Stimulated activated effector memory CD8-positive, alpha-beta T cell treated with anti-CD3 and anti-CD28 coated beads, Interleukin-12 subunit alpha, Interleukin-12 subunit beta, amount 100 ng/mL, for 72 hours (primary cell): ENCODE data around the gene SENP6.
"Not testable (repeated sequence)": the region's sequence is repeated elsewhere in the genome, so short reads cannot be mapped to it uniquely, and the experiment has no call there.

ENCODE experiments used
- ATAC-seq: fragments of 150-1000 bp; cut with Tn5 transposase; 2 replicates; pipeline ENCODE4 v1.10.0; 2021
- DNase-seq, 2 donors: peaks; one replicate each; pipeline ENCODE4 v3.0.0; 2021 to 2022; ENCODE audit warnings: low spot score in 2 of 2
- H3K27ac Mint-ChIP-seq: one replicate; pipeline ENCODE4 v1.8.0; 2022; ENCODE audit warnings: mild to moderate bottlenecking, mixed read lengths
- H3K36me3 Mint-ChIP-seq: one replicate; pipeline ENCODE4 v1.8.0; 2022; ENCODE audit warnings: mild to moderate bottlenecking, mixed read lengths
- H3K4me1 Mint-ChIP-seq: one replicate; pipeline ENCODE4 v1.8.0; 2022; ENCODE audit warnings: mixed read lengths
- H3K4me3 Mint-ChIP-seq: one replicate; pipeline ENCODE4 v1.8.0; 2022; ENCODE audit warnings: mild to moderate bottlenecking, mixed read lengths
- H3K9me3 Mint-ChIP-seq: one replicate; pipeline ENCODE4 v1.8.0; 2022; ENCODE audit warnings: mixed read lengths

Gene SENP6

DNA sequence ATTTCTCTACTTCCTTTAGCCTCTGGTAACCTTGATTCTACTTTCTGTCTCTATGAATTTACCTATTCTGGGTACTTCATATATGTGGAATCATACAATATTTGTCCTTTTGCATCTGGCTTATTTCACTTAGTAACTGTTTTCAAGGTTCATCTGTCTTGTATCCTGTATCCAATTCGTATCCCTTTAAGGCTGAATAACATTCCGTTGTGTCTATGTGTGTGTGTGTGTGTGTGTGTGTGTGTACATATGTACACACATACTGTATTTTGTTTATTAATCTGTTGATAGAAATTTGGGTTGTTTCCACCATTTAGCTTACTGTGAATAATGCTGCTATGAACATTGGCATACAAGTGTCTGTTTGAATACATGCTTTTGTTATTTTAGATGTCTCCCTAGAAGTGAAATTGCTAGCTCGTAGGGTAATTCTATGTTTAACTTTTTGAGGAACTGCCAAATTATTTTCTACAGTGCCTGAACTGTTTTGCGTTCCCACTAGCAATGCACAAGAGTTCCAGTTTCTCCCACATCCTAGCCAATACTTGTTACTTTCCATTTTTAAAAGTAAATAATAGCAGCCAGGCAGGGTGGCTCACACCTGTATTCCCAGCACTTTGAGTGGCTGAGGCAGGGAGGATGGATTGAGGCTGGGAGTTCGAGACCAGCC lies 17.7 kb downstream of the SENP6 start:
- no peak for DNase-seq
- Mint-ChIP-seq H3K36me3 (peaks cover 55% of the 10 kb centered on the region), H3K4me3 (no peak overlapping the region), H3K4me1 (peaks cover 52% of the 10 kb centered on the region), H3K9me3 (no peaks in the 10 kb centered on the region), H3K27ac (peak overlapping the region; percentile 80)
- no peak for ATAC-seq

DNA sequence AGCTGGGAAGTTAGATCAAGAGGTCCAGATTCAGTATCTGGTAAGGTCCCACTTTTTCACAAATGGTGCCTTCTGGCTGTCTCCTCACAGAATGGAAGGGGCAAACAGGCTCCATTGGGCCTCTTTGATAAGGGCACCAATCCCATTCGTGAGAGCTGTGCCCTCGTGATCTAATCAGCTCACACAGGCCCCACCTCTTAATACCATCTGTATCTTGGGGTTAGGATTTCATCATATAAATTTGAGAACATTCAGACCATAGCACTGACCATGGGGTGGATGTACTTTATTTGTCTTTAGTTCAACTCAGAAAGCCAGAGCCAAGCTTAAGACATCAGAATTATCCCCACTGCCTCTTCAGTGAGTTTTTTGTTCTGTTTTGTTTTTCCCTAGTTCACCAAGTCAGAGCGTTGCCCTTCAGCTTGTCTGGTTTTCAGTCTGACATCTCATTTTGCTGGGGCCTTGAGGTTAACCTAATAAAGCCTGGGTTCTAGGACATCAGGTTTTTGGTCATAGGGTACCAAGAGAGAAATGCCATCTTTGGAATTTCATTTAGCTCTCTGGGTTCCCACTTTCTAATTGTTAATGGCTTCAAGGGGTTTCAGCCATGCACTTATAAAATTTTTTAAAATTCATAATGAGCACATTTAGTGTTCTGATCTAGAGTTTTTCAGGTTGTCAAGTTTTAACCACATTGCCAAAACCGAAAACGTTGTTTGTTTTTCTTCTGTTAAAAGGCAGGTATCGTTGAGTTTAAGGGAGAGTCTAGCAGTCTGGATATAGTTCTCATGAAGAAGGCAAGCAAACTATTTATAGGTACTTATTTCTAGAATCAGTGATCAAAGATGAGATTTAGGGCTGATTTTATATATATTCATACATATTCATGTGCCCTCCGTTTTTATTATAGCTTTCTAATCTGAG lies 19.0 kb downstream of the SENP6 start:
- Mint-ChIP-seq H3K36me3 (peaks cover 62% of the 10 kb centered on the region), H3K4me3 (peak overlapping the region; percentile 30), H3K27ac (peak overlapping the region; percentile 80), H3K4me1 (peaks cover 44% of the 10 kb centered on the region), H3K9me3 (no peaks in the 10 kb centered on the region)
- DNase-seq (no peak), ATAC-seq (peak; percentile 51)

DNA sequence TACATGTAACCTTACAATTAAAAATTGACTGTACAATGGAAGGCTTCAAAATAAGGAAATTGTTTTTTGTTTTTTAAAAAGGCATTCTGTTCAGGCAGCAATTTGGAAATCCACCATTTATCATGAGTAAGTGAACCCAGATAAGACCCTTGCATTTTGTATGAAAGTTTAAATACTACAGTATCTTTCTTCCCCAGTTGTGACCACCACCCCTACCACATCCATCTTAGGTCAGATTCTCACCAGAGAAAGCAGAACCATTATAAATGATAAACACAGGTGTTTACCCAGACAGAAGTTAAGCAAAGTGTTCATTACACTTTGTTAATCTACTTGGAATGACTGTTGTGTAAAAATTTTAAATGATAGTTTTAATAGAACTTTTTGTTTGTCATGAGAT lies 20.2 kb downstream of the SENP6 start:
- H3K9me3 Mint-ChIP-seq: no peaks in the 10 kb centered on the region
- ATAC-seq: no peak
- peak overlapping the region; percentile 80 for H3K27ac Mint-ChIP-seq

DNA sequence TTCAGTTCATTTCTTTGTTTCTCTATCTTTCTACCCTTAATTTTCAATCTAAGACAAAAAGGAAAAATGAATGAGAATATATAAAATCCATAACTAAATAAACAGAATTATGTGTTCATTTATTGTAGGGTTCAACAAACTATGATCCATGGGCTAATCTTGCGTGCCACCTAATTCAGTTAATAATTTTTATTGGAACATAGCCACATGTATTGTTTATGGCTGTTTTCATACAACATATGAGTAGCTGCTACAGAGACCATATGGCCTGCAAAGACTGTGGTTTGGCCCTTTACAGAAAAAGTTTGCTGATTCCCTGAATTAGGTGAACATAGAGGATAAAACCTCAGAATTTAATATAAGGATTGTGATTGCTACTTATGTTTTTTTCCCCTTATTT lies 21.8 kb downstream of the SENP6 start:
- H3K27ac Mint-ChIP-seq: no peak overlapping the region
- no peak overlapping the region for H3K4me3 Mint-ChIP-seq
- no peaks in the 10 kb centered on the region for H3K9me3 Mint-ChIP-seq
- peaks cover 26% of the 10 kb centered on the region for H3K4me1 Mint-ChIP-seq
- ATAC-seq: no peak
- peaks cover 70% of the 10 kb centered on the region for H3K36me3 Mint-ChIP-seq
- no peak for DNase-seq

More for the DNA sequence above, 20.2 kb downstream of the SENP6 start:
- Mint-ChIP-seq H3K36me3 (peaks cover 67% of the 10 kb centered on the region), H3K4me3 (no peak overlapping the region), H3K4me1 (peaks cover 38% of the 10 kb centered on the region)
- DNase-seq: no peak

DNA sequence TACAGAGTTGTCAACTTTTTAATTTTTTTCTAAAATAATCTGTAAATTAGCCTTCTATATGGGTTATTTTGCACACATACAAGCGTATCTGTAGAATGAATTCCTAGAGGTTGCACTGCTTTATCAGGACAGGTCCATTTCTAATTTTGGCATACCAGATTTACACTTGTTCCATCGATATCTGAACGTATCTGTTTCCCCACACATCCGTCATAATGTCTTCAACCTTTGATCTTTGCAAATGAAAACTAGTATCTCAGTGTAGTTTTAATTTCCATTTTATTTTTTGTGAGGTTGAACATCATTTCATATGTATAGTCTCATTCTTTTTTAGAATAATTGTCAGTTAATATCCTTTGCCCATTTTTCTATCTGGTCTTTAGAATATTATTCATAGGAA lies 22.7 kb downstream of the SENP6 start:
- Mint-ChIP-seq H3K36me3 (peaks cover 75% of the 10 kb centered on the region), H3K4me1 (peaks cover 18% of the 10 kb centered on the region), H3K9me3 (no peaks in the 10 kb centered on the region), H3K4me3 (no peak overlapping the region), H3K27ac (no peak overlapping the region)
- DNase-seq: no peak
- no peak for ATAC-seq

- H3K9me3 Mint-ChIP-seq: no peaks in the 10 kb centered on the region
- peaks cover 82% of the 10 kb centered on the region for H3K36me3 Mint-ChIP-seq
- DNase-seq (no peak), ATAC-seq (no peak)
- no peak overlapping the region for H3K27ac Mint-ChIP-seq
- H3K4me3 Mint-ChIP-seq: no peak overlapping the region
- peaks cover 12% of the 10 kb centered on the region for H3K4me1 Mint-ChIP-seq
These were observed 23.3 kb downstream of the SENP6 start for GRCh38 chr6:75624988-75625387.

- ATAC-seq (no peak), DNase-seq (no peak)
- Mint-ChIP-seq H3K4me3 (no peak overlapping the region), H3K27ac (no peak overlapping the region), H3K36me3 (peaks cover 83% of the 10 kb centered on the region), H3K4me1 (no peaks in the 10 kb centered on the region), H3K9me3 (no peaks in the 10 kb centered on the region)
These were observed 24.9 kb downstream of the SENP6 start for GRCh38 chr6:75626561-75626960.

DNA sequence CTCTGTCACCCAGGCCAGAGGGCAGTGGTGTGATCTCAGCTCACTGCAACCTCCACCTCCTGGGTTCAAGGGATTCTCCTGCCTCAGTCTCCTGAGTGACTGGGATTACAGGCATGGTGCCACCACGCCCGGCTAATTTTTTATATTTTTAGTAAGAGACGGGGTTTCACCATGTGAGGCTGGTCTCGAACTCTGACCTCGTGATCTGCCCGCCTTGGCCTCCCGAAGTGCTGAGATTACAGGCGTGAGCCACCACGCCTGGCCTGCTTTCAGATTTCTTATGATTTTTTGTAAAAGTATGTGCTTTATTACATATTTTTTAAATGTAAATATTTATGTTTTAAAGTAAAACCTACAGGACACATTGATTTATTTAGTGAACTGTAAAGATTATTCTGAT lies 26.0 kb downstream of the SENP6 start:
- not testable (repeated sequence) for H3K4me3 Mint-ChIP-seq, H3K27ac Mint-ChIP-seq, ATAC-seq, H3K4me1 Mint-ChIP-seq, DNase-seq, H3K9me3 Mint-ChIP-seq
- peaks cover 84% of the 10 kb centered on the region for H3K36me3 Mint-ChIP-seq

DNA sequence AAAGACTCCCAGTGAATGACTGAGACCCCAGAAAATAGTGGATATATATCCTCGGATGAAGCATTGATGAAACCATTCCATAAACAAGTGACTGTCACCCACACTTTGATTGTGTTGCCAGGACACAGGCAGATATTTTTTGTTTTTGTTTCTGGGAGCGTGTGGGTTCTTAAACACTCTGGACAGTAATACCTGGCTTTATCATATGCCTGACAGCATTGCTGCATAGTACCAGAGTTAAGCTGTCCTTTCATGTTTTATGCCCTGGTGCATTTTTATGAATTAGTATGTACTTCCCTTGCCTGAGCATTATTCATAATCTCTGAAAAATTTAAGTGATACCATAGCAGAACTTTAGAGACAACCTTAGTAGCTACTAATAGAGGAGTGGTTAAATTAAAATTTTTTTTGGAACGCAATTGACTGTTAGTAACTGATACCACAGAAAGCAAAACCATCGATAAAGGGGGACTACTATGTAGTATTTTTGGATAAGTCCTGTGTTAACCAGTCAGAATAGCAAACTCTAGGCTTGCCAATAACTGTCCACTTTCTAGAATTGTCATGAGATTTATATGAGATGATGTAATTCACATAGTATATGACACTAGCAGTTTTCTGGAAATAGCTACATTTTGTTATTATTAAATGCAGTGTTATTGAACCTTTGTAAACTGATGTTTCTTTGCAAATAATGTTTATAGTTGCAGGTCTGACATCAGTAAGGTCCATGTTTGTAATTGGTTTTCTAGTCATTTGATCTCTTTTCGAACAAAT lies 30.4 kb downstream of the SENP6 start:
- no peaks in the 10 kb centered on the region for H3K4me1 Mint-ChIP-seq
- ATAC-seq (no peak), DNase-seq (no peak)
- peak overlapping the region; percentile 21 for H3K27ac Mint-ChIP-seq
- H3K9me3 Mint-ChIP-seq: no peaks in the 10 kb centered on the region
- H3K36me3 Mint-ChIP-seq: peaks cover 81% of the 10 kb centered on the region
- H3K4me3 Mint-ChIP-seq: no peak overlapping the region

DNA sequence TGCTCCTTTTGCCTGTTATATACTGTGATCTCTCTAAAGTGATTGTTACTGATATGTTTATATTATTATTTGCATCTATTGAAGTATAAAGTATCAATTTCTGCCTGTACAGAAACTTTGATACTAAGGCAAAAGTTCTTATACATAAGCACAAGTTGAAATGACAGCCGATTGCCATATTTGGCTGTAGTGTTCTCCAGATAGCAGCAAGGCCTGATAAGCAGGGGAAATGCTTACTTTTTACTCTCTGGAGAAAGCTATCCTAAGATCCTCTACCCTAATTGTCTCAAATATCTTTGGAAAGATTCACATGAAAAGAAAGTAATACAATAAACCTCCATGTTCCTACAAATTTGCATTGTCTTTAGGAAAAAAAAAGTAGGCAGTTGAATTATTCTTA lies 31.4 kb downstream of the SENP6 start:
- H3K4me3 Mint-ChIP-seq: no peak overlapping the region
- peaks cover 83% of the 10 kb centered on the region for H3K36me3 Mint-ChIP-seq
- no peak overlapping the region for H3K27ac Mint-ChIP-seq
- no peak for ATAC-seq
- DNase-seq: no peak
- no peaks in the 10 kb centered on the region for H3K9me3 Mint-ChIP-seq
- H3K4me1 Mint-ChIP-seq: no peaks in the 10 kb centered on the region

GRCh38 chr6:75642311-75642710 lies 40.6 kb downstream of the SENP6 start:
- Mint-ChIP-seq H3K27ac (peak overlapping the region; percentile 53), H3K4me1 (peaks cover 6% of the 10 kb centered on the region), H3K4me3 (no peak overlapping the region), H3K36me3 (peaks cover 93% of the 10 kb centered on the region), H3K9me3 (no peaks in the 10 kb centered on the region)
- ATAC-seq (no peak), DNase-seq (no peak)

DNA sequence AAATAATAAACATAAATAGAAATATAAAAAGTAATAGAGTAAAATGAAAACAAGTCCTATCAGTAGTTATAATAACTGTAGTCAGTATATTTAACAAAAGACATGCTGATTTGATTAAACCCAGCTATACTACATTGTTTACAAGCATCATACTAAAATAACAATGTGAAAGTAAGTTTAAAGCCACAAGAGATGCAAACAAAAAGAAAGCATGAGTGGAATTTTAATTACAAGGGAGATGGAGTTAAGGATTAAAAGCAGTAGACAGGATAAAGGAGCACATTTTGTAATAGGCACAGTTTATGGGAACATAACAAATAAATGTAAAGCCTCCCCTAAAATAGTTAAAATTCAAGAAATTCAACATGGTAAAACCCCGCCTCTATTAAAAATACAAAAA lies 41.5 kb downstream of the SENP6 start:
- ATAC-seq (no peak), DNase-seq (no peak)
- Mint-ChIP-seq H3K4me3 (no peak overlapping the region), H3K36me3 (peaks cover 93% of the 10 kb centered on the region), H3K4me1 (peaks cover 6% of the 10 kb centered on the region), H3K27ac (peak overlapping the region; percentile 53), H3K9me3 (no peaks in the 10 kb centered on the region)

DNA sequence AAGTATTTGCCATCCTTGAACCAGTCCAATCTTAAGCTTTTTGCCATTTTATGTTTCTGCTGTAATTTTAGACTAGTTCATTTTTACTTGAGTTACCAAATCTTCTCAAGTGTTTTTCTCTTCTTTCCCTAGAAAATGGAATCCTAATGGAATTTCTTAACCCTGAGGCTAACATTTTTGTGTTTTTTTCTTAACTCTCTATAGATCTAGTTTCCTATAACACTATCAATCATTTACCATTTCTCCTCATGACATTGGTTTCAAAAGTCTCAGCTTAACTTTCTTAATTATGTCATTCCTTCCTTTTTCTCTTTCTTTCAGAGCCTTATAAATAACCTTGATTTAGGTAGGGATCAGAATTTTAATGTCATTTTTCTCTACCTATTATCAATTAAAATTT lies 54.8 kb downstream of the SENP6 start:
- H3K27ac Mint-ChIP-seq: no peak overlapping the region
- H3K36me3 Mint-ChIP-seq: peaks cover 94% of the 10 kb centered on the region
- no peaks in the 10 kb centered on the region for H3K9me3 Mint-ChIP-seq
- DNase-seq (no peak), ATAC-seq (no peak)
- H3K4me3 Mint-ChIP-seq: no peak overlapping the region
- H3K4me1 Mint-ChIP-seq: no peaks in the 10 kb centered on the region

DNA sequence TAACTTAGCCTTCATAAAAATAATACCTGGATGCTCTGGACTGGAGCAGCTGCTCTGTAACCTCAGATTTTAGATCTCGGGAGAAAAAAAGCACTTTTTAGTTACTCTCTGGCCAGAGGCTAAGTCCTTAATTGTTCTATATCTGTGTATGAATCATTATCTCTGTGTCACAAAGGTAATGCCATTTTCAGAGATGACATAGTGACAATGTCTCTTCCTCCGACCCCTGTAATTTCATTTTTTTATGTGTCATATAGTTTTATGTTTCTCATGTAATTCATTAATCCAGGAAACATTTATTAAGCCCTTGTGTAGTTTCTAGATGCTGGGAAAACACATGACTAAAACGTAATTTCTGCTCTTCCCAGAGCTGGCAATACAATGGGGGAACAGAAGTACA lies 55.6 kb downstream of the SENP6 start:
- peak overlapping the region; percentile 17 for H3K27ac Mint-ChIP-seq
- no peak overlapping the region for H3K4me3 Mint-ChIP-seq
- no peaks in the 10 kb centered on the region for H3K9me3 Mint-ChIP-seq
- H3K36me3 Mint-ChIP-seq: peaks cover 94% of the 10 kb centered on the region
- ATAC-seq: no peak
- H3K4me1 Mint-ChIP-seq: no peaks in the 10 kb centered on the region
- no peak for DNase-seq

DNA sequence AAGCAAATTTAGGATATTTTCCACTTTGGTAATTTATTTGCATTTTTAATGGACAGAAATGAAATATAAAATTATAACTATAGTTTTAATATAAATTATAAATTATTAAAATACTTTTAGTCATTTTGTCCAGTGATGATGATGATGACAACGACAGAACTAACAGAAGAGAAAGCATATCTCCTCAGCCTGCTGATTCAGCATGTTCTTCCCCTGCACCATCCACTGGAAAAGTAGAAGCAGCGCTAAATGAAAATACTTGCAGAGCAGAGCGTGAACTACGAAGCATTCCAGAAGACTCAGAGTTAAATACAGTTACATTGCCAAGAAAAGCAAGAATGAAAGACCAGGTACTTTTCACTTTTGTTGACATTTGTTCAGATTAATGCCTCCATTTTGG lies 64.9 kb downstream of the SENP6 start:
- no peak for ATAC-seq

More for the DNA sequence above, 64.9 kb downstream of the SENP6 start:
- Mint-ChIP-seq H3K4me3 (no peak overlapping the region), H3K36me3 (peaks cover 90% of the 10 kb centered on the region), H3K27ac (no peak overlapping the region), H3K9me3 (no peaks in the 10 kb centered on the region), H3K4me1 (no peaks in the 10 kb centered on the region)
- DNase-seq: no peak
